NCI-H69 (cell line): Measurements from ENCODE around the gene SDR42E2.
A peak's percentile ranks its signal among the peaks of the same experiment; 100 is the strongest.
"Not testable (repeated sequence)": the region's sequence is repeated elsewhere in the genome, so short reads cannot be mapped to it uniquely, and the experiment has no call there.

Experiments
- DNase-seq: peaks from one replicate; lab custom pipeline; 2025; lab: John Stamatoyannopoulos, UW

Gene SDR42E2

DNA sequence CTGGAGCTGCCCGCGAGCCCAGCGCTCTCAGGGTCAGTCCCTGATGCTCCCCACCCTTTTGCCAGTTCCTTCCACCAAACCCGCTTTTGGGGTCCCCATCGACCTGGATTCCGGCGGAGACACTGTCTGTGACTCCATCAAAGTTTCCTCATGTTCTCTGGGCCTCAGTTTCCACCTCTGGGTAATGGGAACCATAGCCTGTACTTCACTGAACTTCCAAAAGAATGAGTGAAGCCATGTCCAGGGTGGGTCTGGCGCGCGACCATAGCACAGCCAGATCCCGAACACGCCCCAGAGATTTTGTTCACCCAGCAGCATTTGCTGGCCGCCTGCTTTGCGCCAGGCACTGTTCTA lies 327 bp downstream of the SDR42E2 start:
- DNase-seq = no peak

DNA sequence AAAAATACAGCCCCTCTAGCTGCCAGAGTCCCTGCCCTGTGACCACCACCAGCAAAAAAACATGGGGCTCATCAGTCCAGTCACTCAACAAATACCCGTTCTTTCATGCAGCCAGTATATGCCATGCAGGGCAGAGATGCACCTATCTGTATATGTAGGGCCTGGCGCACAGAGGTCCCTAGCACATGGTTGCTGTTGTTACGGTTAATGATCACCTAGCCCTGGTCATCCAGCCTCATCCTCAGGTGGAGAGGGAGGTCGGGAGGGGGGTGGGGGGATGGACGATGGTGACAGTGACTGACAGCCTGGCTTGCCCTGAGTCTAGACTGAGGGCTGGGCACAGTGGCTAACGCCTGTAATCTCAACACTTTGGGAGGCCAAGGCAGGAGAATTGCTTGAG lies 1.5 kb downstream of the SDR42E2 start:
- no peak for DNase-seq

GRCh38 chr16:22164482-22164881 lies 2.2 kb downstream of the SDR42E2 start:
- no peak for DNase-seq

DNA sequence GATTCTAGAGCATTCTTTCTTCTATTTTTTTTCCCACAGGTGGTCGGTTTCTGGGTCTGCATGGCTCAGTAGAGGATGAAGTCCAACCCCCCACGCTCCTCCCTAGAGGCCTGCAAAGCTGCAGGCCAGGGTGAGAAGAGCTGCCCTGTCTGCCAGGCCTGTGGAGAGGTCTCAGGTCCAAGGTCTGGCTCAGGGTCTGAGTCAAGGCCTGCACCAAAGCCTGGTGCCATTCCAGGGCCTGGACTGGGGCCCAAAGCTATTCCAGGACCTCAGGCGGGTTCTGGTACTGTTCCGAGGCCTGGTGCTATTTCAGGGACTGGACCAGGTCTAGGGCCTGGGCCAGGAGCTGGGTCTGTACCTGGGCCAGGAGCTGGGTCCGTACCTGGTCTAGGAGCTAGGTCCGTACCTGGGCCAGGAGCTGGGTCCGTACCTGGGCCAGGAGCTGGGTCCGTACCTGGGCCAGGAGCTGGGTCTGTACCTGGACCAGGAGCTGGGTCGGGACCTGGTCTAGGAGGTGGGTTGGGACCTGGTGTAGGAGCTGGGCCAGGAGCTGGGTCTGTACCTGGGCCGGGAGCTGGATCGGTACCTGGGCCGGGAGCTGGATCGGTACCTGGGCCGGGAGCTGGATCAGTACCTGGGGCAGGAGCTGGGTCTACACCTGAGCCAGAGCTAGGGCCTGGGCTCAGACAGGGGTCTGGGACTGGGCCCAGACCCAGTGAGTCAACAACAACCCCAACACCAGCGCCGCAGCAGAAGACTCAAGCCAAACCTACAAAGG lies 3.4 kb downstream of the SDR42E2 start:
- DNase-seq = no peak

DNA sequence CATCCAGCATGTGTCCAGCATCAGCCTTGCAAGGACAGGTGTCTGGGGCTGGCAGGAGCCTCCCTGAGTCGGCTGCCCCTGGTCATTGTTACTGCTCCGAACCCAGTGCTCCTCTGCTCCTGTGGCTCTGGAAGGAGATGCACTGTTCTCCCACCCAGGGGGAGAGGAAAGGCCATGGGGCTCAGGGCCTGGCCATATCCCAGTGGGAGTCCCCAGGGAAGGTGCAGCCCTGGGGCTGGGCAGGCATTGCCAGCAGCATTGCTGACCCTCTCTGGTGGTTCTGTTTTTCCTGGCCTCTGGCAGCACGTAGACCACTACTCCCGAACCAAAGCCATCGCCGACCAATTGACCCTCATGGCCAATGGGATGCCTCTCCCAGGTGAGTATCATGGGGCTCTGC lies 9.6 kb downstream of the SDR42E2 start:
- DNase-seq = no peak

- not testable (repeated sequence) for DNase-seq
Measured at GRCh38 chr16:22172642-22173041, 10.3 kb downstream of the SDR42E2 start.

DNA sequence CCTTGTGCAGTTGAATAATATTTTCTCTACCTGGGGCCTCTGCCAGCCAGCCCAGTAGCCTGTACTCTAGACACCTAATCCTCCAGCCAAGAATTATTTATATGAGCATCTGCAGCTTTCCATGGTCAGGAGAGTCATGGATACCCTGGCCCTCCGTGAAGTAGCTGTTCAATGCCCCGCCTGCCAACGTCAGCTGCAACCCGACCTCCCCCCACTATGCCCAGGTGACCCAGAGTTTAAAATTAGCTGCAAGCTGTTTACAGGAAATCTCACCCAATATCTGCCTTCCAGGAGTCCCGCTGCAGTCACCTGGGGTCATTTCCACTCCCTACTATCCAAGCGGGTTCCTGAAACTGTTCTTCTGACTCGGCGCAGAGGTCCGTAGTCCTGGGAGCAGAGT lies 12.3 kb downstream of the SDR42E2 start:
- DNase-seq = no peak

- DNase-seq = no peak
Measured at GRCh38 chr16:22177968-22178930, 15.9 kb downstream of the SDR42E2 start.

DNA sequence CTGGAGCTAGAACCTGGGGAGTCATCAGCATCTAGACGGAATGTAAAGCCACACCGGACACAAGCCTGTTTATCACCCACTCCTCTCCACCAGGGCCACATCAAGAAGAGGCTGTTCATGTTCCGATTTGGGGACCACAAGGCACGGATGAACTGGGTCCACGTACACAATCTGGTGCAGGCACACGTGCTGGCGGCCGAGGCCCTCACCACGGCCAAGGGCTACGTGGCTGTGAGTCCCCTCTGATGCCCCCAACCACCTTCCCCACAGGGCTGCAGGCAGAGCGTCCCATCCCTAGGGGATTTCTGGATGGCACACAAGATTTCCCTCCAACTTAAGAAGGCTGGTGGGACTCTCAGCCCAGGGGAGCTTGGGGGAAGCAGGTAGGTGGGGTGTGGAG lies 19.1 kb downstream of the SDR42E2 start:
- no peak for DNase-seq

- peak; percentile 24 for DNase-seq
Measured at GRCh38 chr16:22181843-22182242, 19.5 kb downstream of the SDR42E2 start.

DNA sequence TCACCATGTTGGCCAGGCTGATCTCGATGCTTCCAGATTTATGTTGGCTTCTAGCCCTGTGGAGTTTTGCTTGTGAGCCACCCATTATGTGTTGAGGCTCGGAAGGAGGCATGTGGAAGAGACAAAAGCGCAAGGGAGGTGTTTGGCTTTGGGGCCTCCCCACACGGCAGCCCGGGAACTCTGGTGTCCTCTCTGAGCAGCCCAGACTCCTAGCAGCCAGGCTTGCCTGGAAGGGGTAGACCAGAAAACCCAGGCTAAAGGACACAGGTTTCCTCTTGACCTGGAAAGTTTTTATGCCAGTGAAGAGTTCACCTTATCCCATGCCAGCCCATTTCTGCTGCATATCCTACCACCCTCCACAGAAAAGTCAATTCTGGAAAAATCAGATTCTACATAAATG lies 21.0 kb downstream of the SDR42E2 start:
- no peak for DNase-seq

- peak; percentile 61 for DNase-seq
Measured at GRCh38 chr16:22183901-22184614, 21.8 kb downstream of the SDR42E2 start.

GRCh38 chr16:22184615-22184968 lies 22.3 kb downstream of the SDR42E2 start:
- DNase-seq = no peak

DNA sequence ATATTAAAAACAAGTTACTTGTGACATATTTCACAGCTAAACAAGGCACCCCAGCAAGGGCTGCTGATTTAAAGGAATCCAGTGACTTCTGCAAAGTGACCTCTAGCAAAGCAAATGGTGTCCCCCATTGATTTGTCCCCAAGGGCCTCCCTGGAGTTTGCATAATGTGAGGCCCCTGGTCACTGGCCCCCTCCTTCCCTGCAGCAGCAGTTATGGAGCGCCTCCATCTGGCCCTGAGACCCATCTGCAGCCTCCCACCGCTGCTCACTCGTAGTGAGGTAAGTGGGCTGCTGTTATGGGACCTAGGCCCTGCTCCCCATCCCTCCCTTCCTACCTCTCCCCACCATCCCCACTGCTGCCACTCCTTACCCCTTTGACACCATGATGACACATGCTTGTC lies 24.2 kb downstream of the SDR42E2 start:
- peak; percentile 54 for DNase-seq

DNA sequence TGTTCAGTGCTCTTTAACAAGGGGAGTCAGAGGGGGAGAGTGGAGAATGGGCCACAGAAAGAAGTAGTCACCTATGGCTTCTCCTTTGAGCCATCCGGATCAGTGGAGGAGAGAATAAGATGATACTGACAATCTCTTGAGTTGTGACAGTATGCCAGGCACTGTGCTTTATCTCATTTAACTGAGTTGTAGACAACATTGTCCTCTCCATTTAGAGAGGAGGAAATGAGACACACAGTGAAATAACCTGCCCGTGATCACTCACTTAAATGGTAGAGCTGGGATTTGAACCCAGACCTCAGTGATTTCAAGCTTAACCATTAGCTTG lies 25.9 kb downstream of the SDR42E2 start:
- DNase-seq = no peak

- peak; percentile 82 for DNase-seq
Measured at GRCh38 chr16:22188595-22189442, 26.5 kb downstream of the SDR42E2 start.

DNA sequence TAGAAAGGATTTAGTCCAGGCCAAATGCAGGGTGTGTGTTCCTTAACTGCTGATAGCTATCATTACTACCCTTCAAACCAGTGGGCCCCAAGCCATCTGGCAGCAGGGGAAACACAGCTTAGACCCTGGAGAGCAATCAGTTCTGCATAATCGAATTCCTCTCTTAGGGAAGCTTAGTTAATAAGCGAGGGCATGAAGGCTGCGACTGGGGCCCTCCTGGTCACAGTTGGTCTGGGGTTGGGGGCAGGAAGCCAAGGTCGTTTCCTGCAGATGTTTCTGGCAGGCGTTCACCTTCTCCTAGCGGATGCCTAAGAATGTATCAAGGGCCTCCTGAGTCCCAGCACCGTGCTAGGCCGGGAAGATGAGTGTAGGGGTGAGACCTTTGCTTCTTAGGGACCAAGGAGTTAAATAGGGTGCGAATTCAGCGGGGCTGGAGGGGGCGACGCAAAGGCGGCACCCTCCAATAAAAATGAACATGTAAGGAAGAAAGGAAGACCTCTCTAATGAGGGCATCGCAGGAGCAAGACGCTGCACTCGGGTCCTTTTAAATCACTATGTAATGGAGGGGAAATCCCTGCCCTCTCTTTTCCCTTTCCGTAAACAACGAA lies 27.3 kb downstream of the SDR42E2 start:
- peak; percentile 53 for DNase-seq

DNA sequence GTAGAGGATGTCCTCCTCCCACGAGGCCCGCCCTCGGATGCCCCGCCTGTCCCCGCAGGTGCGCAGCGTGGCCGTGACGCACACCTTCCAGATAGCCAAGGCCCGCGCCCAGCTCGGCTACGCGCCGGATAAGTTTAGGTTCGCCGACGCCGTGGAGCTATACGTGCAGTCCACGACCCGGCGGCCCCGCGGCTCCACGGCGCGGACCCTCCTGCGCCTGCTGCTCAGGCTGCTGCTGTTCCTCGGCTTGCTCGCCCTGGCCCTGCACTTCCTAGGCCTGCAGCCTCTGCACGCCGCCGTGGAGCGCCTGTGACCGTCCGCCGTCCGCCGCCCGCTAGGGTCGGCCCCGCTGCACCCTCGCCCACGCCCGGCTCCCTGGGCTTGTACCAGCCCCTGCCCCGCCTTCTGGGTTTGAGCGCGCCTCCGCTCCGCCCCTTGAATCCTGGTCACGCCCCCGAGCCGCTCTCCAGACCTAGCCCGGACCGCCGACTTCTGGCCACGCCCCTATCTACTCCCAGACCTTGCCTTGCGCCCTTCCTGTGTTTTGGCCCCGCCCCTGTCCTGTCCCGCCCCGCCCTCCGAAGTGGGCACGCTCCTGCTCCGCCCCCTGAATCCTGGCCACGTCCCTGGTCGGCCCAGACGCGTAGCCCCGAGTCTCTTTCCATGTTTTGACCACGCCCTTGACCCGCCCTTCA lies 27.9 kb downstream of the SDR42E2 start:
- peak; percentile 99 for DNase-seq

DNA sequence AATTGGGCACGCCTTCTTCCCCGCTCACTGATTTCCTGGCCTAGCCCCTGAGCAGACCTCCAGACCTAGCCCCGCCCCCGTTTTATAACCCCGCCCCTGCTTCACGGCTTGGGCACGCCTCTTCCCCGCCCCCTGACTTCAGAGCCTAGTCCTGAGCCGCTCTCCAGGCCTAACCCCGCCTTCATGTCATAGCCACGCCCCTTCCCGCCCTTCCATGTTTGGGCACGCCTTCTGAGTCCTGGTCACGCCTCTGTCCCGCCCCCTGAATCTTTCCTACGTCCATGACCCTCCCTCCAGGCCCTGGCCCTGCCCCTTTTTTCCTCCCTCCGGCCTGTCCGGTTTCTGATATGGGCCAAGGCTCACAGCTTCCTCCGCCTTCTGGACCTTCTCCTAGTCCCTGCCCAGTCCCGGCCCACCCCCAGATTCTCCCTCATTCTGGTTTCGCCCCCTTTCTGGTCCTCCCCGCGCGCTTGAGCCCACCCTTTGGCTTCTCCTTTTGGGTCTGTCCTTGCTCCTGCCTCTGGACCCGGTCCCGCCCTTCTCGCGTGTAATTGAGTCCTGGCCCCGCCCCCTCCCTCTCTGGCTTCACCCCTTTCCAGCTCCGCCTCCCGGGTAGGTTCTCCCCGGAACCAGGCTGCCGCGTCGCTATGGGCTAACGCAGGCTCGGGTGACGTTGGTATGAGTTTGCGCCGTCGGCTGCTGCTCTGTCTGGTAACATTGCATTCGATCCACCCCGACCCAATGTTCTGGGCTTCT lies 28.6 kb downstream of the SDR42E2 start:
- peak; percentile 99 for DNase-seq
